IPS-18a (cell line): ENCODE measurements around the gene MAP3K10.

Experiments
- H3K27ac ChIP-seq: one replicate; pipeline ENCODE4 v1.5.1; 2013; ENCODE audit warnings: low read length
- H3K27me3 ChIP-seq: one replicate; pipeline ENCODE4 v1.6.1; 2013; ENCODE audit warnings: mild to moderate bottlenecking, low read length; ENCODE audit not compliant: control insufficient read depth, insufficient read depth
- H3K36me3 ChIP-seq: one replicate; pipeline ENCODE4 v1.6.1; 2013; ENCODE audit warnings: low read depth, low read length; ENCODE audit not compliant: control insufficient read depth
- H3K4me1 ChIP-seq: one replicate; pipeline ENCODE4 v1.6.1; 2013; ENCODE audit warnings: low read depth, low read length; ENCODE audit not compliant: control insufficient read depth
- H3K4me3 ChIP-seq: one replicate; pipeline ENCODE4 v1.5.1; 2013; ENCODE audit warnings: low read length
- H3K9ac ChIP-seq: one replicate; pipeline ENCODE4 v1.6.1; 2013; ENCODE audit warnings: mild to moderate bottlenecking, low read length, moderate library complexity
- H3K9me3 ChIP-seq: one replicate; pipeline ENCODE4 v1.6.1; 2013; ENCODE audit warnings: low read depth, low read length; ENCODE audit not compliant: control insufficient read depth

MAP3K10 gene

DNA sequence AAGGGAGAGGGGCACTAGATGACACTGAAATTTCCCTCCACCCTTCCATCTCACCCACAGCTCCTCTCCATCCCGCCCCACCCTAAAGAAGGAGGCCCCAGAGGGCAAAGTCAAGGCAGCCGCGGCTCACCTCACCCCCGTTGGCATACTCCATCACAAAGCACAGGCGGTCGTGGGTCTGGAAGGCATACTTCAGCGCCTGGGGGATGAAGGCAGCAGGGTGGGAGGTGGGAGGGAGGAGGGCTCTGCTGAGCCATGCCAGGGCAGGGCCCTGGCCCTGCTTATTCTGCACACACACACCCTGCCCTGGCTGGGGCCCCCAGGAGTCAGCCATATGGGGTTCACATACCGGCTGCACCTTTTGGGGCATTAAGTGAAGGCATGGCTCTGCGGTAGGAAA, 47.5 kb downstream of the MAP3K10 start:
- Histone ChIP-seq H3K4me1 (no peaks in the 10 kb centered on the region), H3K4me3 (no peak overlapping the region), H3K27me3 (no peaks in the 10 kb centered on the region), H3K9ac (no peak overlapping the region), H3K36me3 (peaks cover 47% of the 10 kb centered on the region), H3K27ac (no peak overlapping the region), H3K9me3 (no peaks in the 10 kb centered on the region)

DNA sequence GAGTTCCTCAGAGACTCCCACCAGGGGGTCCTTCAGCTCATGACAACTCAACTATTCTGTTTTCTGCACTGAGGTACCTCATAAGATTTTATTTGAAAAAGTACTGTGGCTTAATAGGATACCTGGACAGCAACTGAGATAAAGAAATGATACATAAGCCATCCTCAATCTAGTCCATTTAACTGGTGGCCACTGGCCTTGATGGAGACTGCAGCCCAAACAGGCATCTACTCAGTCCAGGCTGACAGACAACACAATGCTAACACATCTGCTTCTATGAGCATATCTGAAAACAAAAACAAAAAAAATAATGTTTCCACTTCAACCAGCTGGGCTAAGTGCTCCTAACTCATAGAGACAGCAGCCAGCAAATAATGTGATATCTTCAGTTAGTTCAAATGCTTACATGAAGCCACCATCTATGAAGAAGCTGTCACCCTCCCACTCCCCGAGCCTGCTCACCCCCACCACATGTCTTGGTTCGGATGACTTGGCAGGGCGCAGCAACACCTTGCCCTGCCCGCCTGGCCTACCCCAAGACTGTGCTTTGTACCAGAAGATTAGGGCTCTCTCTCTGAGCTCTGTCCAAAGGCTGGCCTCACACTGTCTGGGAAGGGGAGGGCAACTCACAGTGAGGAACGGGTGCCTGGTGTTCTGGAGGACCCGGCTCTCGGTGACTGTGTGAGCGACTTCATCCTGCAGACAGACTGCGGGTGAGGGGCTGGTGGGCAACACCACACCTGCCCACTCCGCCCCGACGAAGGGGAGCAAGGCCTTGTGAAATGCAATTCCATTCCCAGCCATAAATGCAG, 48.4 kb downstream of the MAP3K10 start:
- H3K4me1 ChIP-seq, result no peaks in the 10 kb centered on the region
- H3K27ac ChIP-seq, result no peak overlapping the region
- no peaks in the 10 kb centered on the region for H3K9me3 ChIP-seq
- no peak overlapping the region for H3K4me3 ChIP-seq
- no peak overlapping the region for H3K9ac ChIP-seq
- H3K36me3 ChIP-seq, result peaks cover 47% of the 10 kb centered on the region
- no peaks in the 10 kb centered on the region for H3K27me3 ChIP-seq

DNA sequence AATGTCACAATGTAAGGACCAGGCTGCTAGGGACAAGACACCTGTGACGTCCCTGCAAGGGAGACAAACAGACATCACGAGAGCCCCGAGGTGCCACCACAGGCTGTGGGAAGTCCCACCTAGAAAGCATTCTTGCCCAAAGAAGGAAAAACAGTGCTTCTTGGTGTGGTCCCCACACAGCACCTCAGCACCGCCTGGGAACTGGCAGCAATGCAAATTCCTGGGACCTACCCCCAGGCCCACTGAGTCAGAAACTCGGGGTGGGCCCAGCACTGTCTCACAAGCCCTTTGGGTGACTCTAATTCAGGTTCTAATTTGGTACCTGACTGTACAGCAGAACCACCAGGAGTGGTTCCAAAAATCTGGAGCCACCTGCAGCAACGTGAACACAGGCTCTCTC, 49.1 kb downstream of the MAP3K10 start:
- Histone ChIP-seq H3K4me3 (no peak overlapping the region), H3K27ac (no peak overlapping the region), H3K36me3 (peaks cover 42% of the 10 kb centered on the region), H3K27me3 (no peaks in the 10 kb centered on the region), H3K9me3 (no peaks in the 10 kb centered on the region), H3K4me1 (no peaks in the 10 kb centered on the region), H3K9ac (no peak overlapping the region)

DNA sequence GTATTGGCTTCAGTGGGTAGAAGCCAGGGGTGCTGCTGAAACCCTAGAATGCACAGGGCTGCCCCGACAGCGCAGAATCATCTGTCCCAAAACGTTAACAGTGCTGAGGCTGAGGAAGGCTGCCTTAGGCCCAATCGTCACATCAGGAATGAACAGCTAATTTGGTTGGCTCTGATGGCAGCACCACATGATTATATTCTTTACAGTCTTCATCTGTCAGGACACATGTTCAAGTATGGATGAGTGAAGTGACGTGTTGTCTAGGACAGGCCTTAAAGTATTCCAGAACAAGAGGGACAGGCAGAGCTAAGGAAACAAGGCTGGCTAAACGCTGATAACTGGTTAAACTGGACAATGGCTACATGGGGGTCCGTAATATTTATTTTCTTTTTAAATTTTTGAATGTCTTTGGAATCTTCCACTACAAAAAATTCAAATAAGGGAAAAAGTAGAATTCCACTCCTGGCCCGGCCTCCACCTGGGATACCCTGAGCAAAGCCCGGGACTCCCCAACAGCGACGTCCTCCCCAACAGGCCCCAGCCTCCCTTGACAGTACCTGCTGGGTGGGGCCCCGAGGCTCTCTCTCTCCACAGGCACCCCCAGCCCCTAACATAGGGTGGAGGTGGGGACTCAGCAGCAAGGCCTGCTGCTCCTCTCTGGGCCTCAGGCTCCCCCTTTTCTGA, 50.0 kb downstream of the MAP3K10 start:
- Histone ChIP-seq H3K4me1 (no peaks in the 10 kb centered on the region), H3K9me3 (no peaks in the 10 kb centered on the region), H3K4me3 (no peak overlapping the region), H3K27ac (no peak overlapping the region), H3K36me3 (peaks cover 40% of the 10 kb centered on the region), H3K27me3 (no peaks in the 10 kb centered on the region), H3K9ac (no peak overlapping the region)

DNA sequence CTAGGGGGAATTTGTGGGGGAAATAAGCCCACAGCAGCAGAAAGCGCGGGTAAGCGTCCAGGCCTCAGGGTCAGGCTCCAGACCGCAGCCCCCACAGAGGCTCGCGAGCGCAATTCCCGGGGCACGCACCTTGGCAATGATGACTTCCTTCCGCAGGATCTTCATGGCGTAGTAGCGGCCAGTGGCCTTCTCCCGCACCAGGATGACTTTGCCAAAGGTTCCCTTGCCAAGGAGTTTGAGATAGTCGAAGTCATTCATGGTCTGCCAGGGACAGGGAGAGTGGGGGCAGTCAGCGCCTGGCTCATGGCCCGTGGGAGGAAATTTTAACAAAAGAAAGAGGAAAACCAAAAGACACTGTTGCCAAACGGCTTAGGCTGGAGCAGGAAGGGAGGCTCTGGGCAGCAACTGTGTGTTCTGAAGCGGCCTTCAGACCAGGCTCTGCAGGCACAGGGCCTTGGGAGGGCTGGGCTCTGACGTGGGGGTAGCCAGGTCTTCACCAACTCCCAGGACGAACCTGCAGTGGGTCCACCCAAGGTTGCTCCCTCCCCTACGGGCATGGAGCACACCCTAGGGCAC, 50.7 kb downstream of the MAP3K10 start:
- Histone ChIP-seq H3K4me1 (no peaks in the 10 kb centered on the region), H3K27ac (no peak overlapping the region)

DNA sequence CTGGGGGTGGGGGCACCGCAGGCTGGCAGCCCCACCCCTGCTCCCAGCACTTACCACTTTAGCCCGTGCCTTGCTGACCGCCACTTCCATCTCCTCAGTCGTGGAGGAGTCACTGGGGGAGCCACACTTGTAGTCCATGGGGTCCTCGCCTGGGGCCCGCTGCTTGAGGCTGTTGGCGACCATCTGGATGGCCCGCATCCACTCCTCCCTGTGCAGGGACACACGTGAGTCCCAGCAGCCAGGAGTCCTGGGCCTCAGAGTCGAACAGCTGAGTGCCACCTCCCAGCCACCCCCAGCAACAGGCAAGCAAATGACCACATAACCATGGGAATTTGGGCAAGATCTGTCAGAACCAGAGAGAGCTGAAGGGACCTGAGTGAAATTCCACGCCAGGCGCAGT, 51.3 kb downstream of the MAP3K10 start:
- H3K4me3 ChIP-seq, result no peak overlapping the region
- no peaks in the 10 kb centered on the region for H3K4me1 ChIP-seq
- no peak overlapping the region for H3K9ac ChIP-seq
- peaks cover 31% of the 10 kb centered on the region for H3K36me3 ChIP-seq
- H3K27me3 ChIP-seq, result no peaks in the 10 kb centered on the region
- H3K27ac ChIP-seq, result no peak overlapping the region
- H3K9me3 ChIP-seq, result no peaks in the 10 kb centered on the region

More for the DNA sequence above, 50.7 kb downstream of the MAP3K10 start:
- Histone ChIP-seq H3K9me3 (no peaks in the 10 kb centered on the region), H3K27me3 (no peaks in the 10 kb centered on the region), H3K9ac (no peak overlapping the region), H3K36me3 (peaks cover 33% of the 10 kb centered on the region), H3K4me3 (no peak overlapping the region)

DNA sequence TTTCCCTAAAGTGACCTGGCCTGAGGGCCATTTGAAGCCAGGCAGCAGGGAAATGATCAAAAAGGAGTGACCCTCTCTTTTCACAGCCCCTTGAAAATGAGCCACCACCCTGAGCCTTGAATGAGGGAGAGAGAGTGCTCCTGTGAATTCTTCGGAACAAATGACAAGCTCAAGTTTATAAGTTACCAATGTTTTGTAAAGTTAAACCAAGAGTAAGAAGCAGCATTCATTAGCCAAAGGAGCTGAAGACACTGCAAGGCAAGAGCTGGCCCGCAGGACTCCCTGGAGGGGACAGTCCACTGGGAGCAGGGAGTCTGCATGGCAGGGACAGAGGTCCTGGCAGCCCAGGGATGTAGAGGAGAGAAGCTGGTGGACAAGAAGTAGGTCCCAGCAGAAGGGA, 52.0 kb downstream of the MAP3K10 start:
- H3K4me3 ChIP-seq, result no peak overlapping the region
- H3K9ac ChIP-seq, result no peak overlapping the region
- H3K27me3 ChIP-seq, result no peaks in the 10 kb centered on the region
- H3K9me3 ChIP-seq, result no peaks in the 10 kb centered on the region
- peaks cover 27% of the 10 kb centered on the region for H3K36me3 ChIP-seq
- no peak overlapping the region for H3K27ac ChIP-seq
- H3K4me1 ChIP-seq, result no peaks in the 10 kb centered on the region

DNA sequence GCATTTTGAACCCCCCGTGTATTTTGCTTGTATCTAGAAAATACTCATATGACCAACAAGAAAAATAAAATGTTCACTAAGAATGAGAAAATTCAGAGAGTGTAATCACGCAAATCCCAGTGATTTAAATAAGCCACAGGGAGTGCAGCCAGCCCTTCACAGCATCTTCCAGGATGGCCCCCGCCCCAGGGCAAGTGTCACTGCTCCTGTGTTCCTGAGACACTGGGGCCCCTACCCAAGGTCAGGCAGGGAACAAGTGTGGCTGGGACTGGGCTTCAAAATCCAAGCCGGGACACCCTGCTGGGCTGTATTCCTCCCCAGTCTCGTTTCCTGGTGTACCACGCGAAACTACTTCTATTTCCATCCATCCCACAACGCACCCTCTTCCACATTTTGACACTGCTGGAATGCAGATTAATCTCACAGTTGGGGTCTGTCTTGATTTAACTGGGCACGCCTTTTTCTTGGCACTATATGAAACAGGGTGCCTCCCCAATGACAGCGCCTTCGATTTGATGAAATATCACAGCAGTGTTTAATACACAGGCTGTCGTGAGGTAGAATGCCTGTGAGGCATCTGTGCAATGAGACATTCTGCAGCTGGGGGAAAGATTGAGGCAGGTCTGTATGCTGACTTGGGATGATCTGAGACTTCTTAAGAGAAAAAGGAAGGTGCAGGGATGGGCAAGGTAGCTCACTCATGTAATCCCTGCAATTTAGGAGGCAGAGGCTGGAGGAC, 53.5 kb downstream of the MAP3K10 start:
- no peaks in the 10 kb centered on the region for H3K27me3 ChIP-seq
- H3K4me3 ChIP-seq, result no peak overlapping the region
- H3K4me1 ChIP-seq, result no peaks in the 10 kb centered on the region
- no peak overlapping the region for H3K27ac ChIP-seq
- H3K9me3 ChIP-seq, result no peaks in the 10 kb centered on the region
- no peak overlapping the region for H3K9ac ChIP-seq
- H3K36me3 ChIP-seq, result peaks cover 16% of the 10 kb centered on the region

DNA sequence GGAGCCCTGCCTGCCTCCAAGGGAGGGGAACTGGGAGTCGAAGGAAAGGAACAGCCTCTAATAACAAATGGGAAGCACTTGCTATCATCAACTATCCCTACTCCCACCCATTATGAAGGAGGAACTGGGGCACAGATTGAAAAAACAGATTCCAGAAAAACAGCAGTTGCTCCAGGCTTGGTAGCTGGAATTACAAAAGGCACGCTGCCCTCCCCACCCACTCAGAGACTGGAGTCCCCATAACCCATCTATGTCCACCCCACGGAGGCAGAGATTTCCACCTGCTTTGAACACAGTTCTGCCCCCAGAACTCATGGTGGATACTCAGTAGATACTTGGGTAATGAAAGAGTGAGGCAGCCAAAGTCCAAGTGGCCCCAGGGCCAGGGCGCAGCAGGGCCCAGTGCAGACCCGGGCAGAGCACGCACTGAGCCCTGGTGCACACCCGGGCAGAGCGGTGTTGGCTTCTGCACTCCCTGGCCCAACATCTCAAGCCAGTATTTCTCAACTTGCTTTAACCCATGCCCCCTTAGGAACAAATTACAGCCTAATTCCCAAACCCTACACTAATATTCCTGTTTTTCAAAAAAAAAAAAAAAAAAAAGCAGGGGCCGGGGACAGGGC, 54.4 kb downstream of the MAP3K10 start:
- no peak overlapping the region for H3K27ac ChIP-seq

DNA sequence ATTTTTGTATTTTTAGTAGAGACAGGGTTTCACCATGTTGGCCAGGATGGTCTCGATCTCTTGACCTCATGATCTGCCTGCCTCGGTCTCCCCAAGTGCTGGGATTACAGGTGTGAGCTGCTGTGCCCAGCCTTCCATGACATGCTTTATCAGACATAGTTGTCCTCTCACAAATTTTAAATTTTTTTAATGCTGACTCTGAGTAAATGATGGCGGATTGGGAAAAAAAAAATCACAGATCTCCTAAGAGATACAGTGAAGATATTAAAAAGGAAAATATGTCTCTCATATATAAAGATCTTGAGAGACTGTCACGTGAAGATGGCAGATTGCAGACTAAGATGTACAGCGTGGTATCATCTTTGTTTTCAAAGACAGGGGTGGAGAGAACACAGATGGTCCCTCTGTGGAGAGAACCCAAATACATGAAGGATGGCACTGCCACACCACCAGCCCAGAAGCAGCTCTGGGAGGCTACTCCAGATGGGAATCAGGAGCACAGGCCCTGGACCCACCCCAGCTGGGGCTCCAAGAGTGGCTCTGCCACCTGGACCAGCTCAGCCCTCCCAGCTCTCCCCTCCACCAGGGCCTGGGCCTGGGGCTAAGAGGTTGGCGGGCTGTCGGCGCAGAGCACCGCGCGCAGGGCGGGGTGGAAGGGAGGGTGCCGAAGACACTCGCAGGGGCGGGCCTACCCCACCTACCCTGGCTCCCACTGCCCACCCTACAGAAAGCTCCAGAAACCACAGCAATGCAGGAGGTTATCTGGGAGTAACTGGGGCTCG, 55.3 kb downstream of the MAP3K10 start:
- Histone ChIP-seq H3K9ac (no peak overlapping the region), H3K36me3 (peaks cover 6% of the 10 kb centered on the region), H3K27me3 (no peaks in the 10 kb centered on the region), H3K27ac (no peak overlapping the region), H3K4me3 (no peak overlapping the region), H3K9me3 (no peaks in the 10 kb centered on the region), H3K4me1 (no peaks in the 10 kb centered on the region)

More for the DNA sequence above, 54.4 kb downstream of the MAP3K10 start:
- Histone ChIP-seq H3K4me1 (no peaks in the 10 kb centered on the region), H3K27me3 (no peaks in the 10 kb centered on the region), H3K36me3 (peaks cover 8% of the 10 kb centered on the region), H3K9ac (no peak overlapping the region), H3K9me3 (no peaks in the 10 kb centered on the region), H3K4me3 (no peak overlapping the region)
